HG03039 (cell line): ENCODE results near the gene SORCS2.

Experiments used
- ATAC-seq: cut with Tn5 transposase; IDR thresholded peaks from one replicate; pipeline ENCODE4 v1.9.1; 2021; ENCODE audit warnings: mild to moderate bottlenecking, moderate library complexity; ENCODE audit not compliant: unreplicated experiment

The SORCS2 gene

GRCh38 chr4:7515390-7515902, 323.1 kb downstream of the SORCS2 start:
- no peak for ATAC-seq

- no peak for ATAC-seq
Measured at GRCh38 chr4:7516096-7516772, 323.9 kb downstream of the SORCS2 start.

- ATAC-seq, result no peak
Measured at GRCh38 chr4:7516773-7517144, 324.4 kb downstream of the SORCS2 start.

- no peak for ATAC-seq
Measured at GRCh38 chr4:7518871-7519637, 326.7 kb downstream of the SORCS2 start.

GRCh38 chr4:7519638-7520376, 327.5 kb downstream of the SORCS2 start:
- ATAC-seq, result no peak

- no peak for ATAC-seq
Measured at GRCh38 chr4:7521666-7522065, 329.3 kb downstream of the SORCS2 start.

GRCh38 chr4:7522452-7523220, 330.3 kb downstream of the SORCS2 start:
- no peak for ATAC-seq

GRCh38 chr4:7523526-7523925, 331.2 kb downstream of the SORCS2 start:
- no peak for ATAC-seq

- no peak for ATAC-seq
Measured at GRCh38 chr4:7524064-7524682, 331.8 kb downstream of the SORCS2 start.

- no peak for ATAC-seq
Measured at GRCh38 chr4:7524843-7525242, 332.5 kb downstream of the SORCS2 start.

GRCh38 chr4:7526491-7526890, 334.2 kb downstream of the SORCS2 start:
- ATAC-seq, result no peak

GRCh38 chr4:7526929-7527535, 334.7 kb downstream of the SORCS2 start:
- no peak for ATAC-seq

- no peak for ATAC-seq
Measured at GRCh38 chr4:7529368-7530080, 337.2 kb downstream of the SORCS2 start.

- no peak for ATAC-seq
Measured at GRCh38 chr4:7530082-7530481, 337.7 kb downstream of the SORCS2 start.

GRCh38 chr4:7530932-7531639, 338.7 kb downstream of the SORCS2 start:
- no peak for ATAC-seq

- ATAC-seq, result no peak
Measured at GRCh38 chr4:7531640-7531994, 339.3 kb downstream of the SORCS2 start.

- no peak for ATAC-seq
Measured at GRCh38 chr4:7532043-7532442, 339.7 kb downstream of the SORCS2 start.

GRCh38 chr4:7533267-7533666, 340.9 kb downstream of the SORCS2 start:
- ATAC-seq, result no peak

GRCh38 chr4:7535094-7535493, 342.8 kb downstream of the SORCS2 start:
- ATAC-seq, result no peak
